Common myeloid progenitor, CD34-positive (primary cell): ENCODE data around the gene CHD6.

Source experiments
- CTCF ChIA-PET: fragments of 350-600 bp; sonication (Branson Sonifier 250); formaldehyde crosslinking; loops from one replicate; lab custom pipeline; 2021; ENCODE audit warnings: antibody characterized with exemption; lab: Charles Lee
- POLR2A ChIA-PET: fragments of 350-600 bp; sonication (Branson Sonifier 250); formaldehyde crosslinking; loops from one replicate; lab custom pipeline; 2021; ENCODE audit warnings: antibody characterized with exemption; lab: Charles Lee
- DNase-seq, 3 donors: peaks; one replicate each; pipeline versions ENCODE4 v3.0.0 to v3.0.0-alpha.2; 2013
- H3K27ac ChIP-seq, 2 experiments: 1 replicate in 1 of 2; 2 replicates in 1 of 2; pipeline ENCODE4 v1.7.0; 2013; ENCODE audit warnings: inconsistent platforms in 2 of 2, low read length in 2 of 2, mild to moderate bottlenecking in 2 of 2, low read depth in 1 of 2, moderate library complexity in 1 of 2; ENCODE audit not compliant: severe bottlenecking in 2 of 2, insufficient read depth in 1 of 2, poor library complexity in 1 of 2
- H3K27me3 ChIP-seq, 5 experiments: replicated peaks in 2 of 5; 1 replicate in 3 of 5; 2 replicates in 2 of 5; pipeline versions ENCODE4 v1.6.1 to v1.7.0; 2013; ENCODE audit warnings: low read length in 4 of 5, mild to moderate bottlenecking in 2 of 5, moderate library complexity in 2 of 5, inconsistent platforms in 1 of 5; ENCODE audit not compliant: insufficient read depth in 5 of 5, control insufficient read depth in 4 of 5
- H3K36me3 ChIP-seq, 4 experiments: 1 replicate in 2 of 4; 2 replicates in 2 of 4; pipeline versions ENCODE4 v1.6.1 to v1.7.0; 2013; ENCODE audit warnings: low read length in 3 of 4, control low read depth in 1 of 4, mild to moderate bottlenecking in 1 of 4; ENCODE audit not compliant: control insufficient read depth in 4 of 4, insufficient read depth in 4 of 4
- H3K4me1 ChIP-seq, 4 experiments: 1 replicate in 3 of 4; 2 replicates in 1 of 4; pipeline versions ENCODE4 v1.6.1 to v1.7.1; 2013; ENCODE audit warnings: low read length in 3 of 4, mild to moderate bottlenecking in 3 of 4, control low read depth in 1 of 4, inconsistent platforms in 1 of 4, moderate library complexity in 1 of 4; ENCODE audit not compliant: control insufficient read depth in 4 of 4, insufficient read depth in 4 of 4; ENCODE audit errors: control extremely low read depth in 1 of 4
- H3K4me3 ChIP-seq, 7 experiments: 1 replicate in 4 of 7; 2 replicates in 3 of 7; pipeline versions ENCODE4 v1.5.1 to v1.7.0; 2013; ENCODE audit warnings: mild to moderate bottlenecking in 7 of 7, low read length in 6 of 7, moderate library complexity in 6 of 7, inconsistent platforms in 2 of 7, low read depth in 2 of 7, control low read depth in 1 of 7; ENCODE audit not compliant: insufficient read depth in 4 of 7, control insufficient read depth in 1 of 7; ENCODE audit errors: extremely low read depth in 1 of 7
- H3K9me3 ChIP-seq, 5 experiments: 1 replicate in 4 of 5; 2 replicates in 1 of 5; pipeline versions ENCODE4 v1.6.1 to v1.7.1; 2013; ENCODE audit warnings: low read length in 4 of 5, mild to moderate bottlenecking in 2 of 5, inconsistent platforms in 1 of 5, low read depth in 1 of 5, moderate library complexity in 1 of 5; ENCODE audit not compliant: control insufficient read depth in 4 of 5, insufficient read depth in 2 of 5; ENCODE audit errors: control extremely low read depth in 1 of 5
- WGBS: methylation state at CpG from one replicate; pipeline ENCODE4 v1.1.5; 2013; ENCODE audit not compliant: insufficient coverage; 5-methylcytosine and 5-hydroxymethylcytosine counted together

The CHD6 gene

GRCh38 chr20:41470362-41471095, 147.6 kb downstream of the CHD6 start:
- H3K9me3 ChIP-seq: peaks cover 0 to under 1% (median 0%) of the 10 kb centered on the region in 5 experiments
- H3K4me3 ChIP-seq: no peak overlapping the region
- H3K4me1 ChIP-seq: peaks cover 0 to 1% (median 0%) of the 10 kb centered on the region in 4 experiments
- 98% methylated on average over 5 of the region's 7 CpGs for WGBS
- peaks cover 21 to 69% (median 36%) of the 10 kb centered on the region in 4 experiments for H3K36me3 ChIP-seq
- H3K27ac ChIP-seq: no peak overlapping the region
- CTCF ChIA-PET: no interaction called here
- no peaks in the 10 kb centered on the region for H3K27me3 ChIP-seq
- POLR2A ChIA-PET: no interaction called here
- no peak for DNase-seq

- Histone ChIP-seq H3K9me3 (peaks cover 0 to 4% (median 2%) of the 10 kb centered on the region in 5 experiments), H3K4me1 (no peaks in the 10 kb centered on the region), H3K27ac (no peak overlapping the region), H3K4me3 (no peak overlapping the region), H3K36me3 (peaks cover 22 to 75% (median 38%) of the 10 kb centered on the region in 4 experiments), H3K27me3 (no peaks in the 10 kb centered on the region)
- POLR2A ChIA-PET: no interaction called here
- DNase-seq: no peak
- WGBS: no CpG with 5 or more reads among the region's 3 CpGs
- CTCF ChIA-PET: no interaction called here
Observed at GRCh38 chr20:41469868-41470267, 148.3 kb downstream of the CHD6 start.

- peaks cover 25 to 79% (median 39%) of the 10 kb centered on the region in 4 experiments for H3K36me3 ChIP-seq
- ChIA-PET POLR2A (no interaction called here), CTCF (no interaction called here)
- 96% methylated on average over 4 of the region's 5 CpGs for WGBS
- H3K4me3 ChIP-seq: no peak overlapping the region
- H3K4me1 ChIP-seq: no peaks in the 10 kb centered on the region
- peaks cover 0 to 4% (median 3%) of the 10 kb centered on the region in 5 experiments for H3K9me3 ChIP-seq
- H3K27ac ChIP-seq: no peak overlapping the region
- H3K27me3 ChIP-seq: no peaks in the 10 kb centered on the region
- no peak for DNase-seq
Observed at GRCh38 chr20:41468994-41469600, 149.1 kb downstream of the CHD6 start.

GRCh38 chr20:41467690-41468089, 150.5 kb downstream of the CHD6 start:
- 96% methylated on average over 5 of the region's 5 CpGs for WGBS
- Histone ChIP-seq H3K4me3 (no peak overlapping the region), H3K27me3 (no peaks in the 10 kb centered on the region), H3K4me1 (no peaks in the 10 kb centered on the region), H3K9me3 (peaks cover 0 to 4% (median 3%) of the 10 kb centered on the region in 5 experiments), H3K36me3 (peaks cover 20 to 71% (median 35%) of the 10 kb centered on the region in 4 experiments), H3K27ac (no peak overlapping the region)
- ChIA-PET POLR2A (no interaction called here), CTCF (no interaction called here)
- DNase-seq: no peak

GRCh38 chr20:41467220-41467619, 151.0 kb downstream of the CHD6 start:
- 85% methylated on average over 3 of the region's 3 CpGs for WGBS
- Histone ChIP-seq H3K27me3 (no peaks in the 10 kb centered on the region), H3K4me1 (no peaks in the 10 kb centered on the region), H3K4me3 (no peak overlapping the region), H3K27ac (no peak overlapping the region), H3K36me3 (peaks cover 15 to 72% (median 34%) of the 10 kb centered on the region in 4 experiments), H3K9me3 (peaks cover 0 to 4% (median 3%) of the 10 kb centered on the region in 5 experiments)
- POLR2A ChIA-PET: no interaction called here
- CTCF ChIA-PET: no interaction called here
- no peak for DNase-seq

GRCh38 chr20:41463567-41463966, 154.6 kb downstream of the CHD6 start:
- WGBS: no CpG with 5 or more reads among the region's 1 CpG
- Histone ChIP-seq H3K36me3 (peaks cover 20 to 67% (median 26%) of the 10 kb centered on the region in 4 experiments), H3K4me3 (no peak overlapping the region), H3K4me1 (no peaks in the 10 kb centered on the region), H3K9me3 (peaks cover 0 to 10% (median 7%) of the 10 kb centered on the region in 5 experiments), H3K27ac (no peak overlapping the region), H3K27me3 (no peaks in the 10 kb centered on the region)
- ChIA-PET POLR2A (no interaction called here), CTCF (no interaction called here)
- DNase-seq: no peak
